Stimulated activated CD8-positive, alpha-beta memory T cell treated with anti-CD3 and anti-CD28 coated beads, Interleukin-12 subunit alpha, Interleukin-12 subunit beta, amount 100 ng/mL, for 24 hours (primary cell): ENCODE data around the gene ABCG1.

ENCODE experiments used
- DNase-seq: peaks from one replicate; pipeline ENCODE4 v3.0.0-alpha.2; 2020; ENCODE audit errors: extremely low read depth

Gene ABCG1

DNA sequence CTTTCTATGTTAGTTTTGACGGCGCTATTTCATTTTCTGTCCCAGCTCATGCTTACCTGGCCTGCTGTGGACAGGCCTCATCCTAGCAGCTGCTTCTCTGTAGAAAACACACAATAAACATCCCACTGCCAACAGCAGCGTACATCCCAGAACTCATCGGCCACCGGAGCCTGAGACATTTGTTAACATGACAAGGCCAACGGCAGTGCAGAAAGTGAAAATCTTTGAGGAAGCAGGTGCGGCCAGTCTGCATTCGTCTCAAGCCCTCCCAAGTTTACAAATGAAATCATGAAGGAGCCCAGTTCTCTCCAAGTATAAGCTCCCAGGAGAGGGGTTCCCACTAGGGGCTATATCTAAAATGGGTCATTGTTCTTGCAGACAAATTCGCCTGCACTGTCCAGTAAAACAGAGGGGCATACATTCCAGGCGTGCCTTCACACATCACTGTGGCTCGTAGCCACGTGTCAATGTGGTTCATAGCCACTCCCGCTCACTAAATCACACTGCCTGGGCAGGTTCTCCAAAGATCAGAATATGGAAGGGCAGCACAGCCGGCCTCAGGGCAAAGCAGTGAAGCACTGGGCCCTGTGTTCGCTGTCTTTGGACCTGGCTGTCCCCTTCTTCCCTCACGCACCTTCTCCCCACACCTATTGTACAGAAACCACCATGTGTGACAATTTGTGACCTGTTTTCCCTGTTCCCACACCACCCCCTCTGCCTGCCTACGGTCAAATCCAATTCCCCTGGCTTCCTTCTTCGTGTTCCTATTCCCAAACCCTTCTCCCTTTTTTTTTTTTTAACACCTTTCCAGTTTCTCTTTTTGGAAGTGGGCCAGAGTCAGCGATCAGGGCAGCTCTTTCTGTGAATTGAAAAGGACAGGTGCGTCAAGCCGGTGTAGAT lies 27.0 kb upstream of the ABCG1 start:
- DNase-seq: no peak

DNA sequence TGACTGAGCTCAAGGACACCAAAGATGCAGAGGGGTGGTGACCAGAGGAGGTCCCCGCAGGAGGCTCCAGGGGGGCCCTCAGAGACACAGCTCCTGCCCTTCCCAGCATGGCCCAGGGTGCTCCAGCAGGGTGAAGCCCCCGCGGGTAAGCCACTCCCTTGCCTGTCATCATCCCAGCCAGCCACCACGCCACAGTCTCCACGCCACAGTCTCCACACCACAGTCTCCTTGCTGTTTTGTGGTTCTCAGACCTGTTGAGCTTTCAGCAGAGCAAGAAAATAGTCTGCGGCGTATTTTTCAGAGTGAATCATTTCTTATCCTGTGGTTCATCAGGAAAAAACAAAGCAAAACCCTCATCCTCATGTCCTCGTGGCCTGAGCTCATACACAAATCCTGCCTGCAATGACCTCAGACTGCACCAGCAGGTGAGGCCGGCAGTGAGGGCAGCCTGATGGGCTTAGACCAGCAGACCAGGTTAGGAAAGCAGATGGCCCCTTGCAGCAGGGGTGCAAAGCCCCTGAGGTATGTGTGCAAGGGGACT lies 25.7 kb upstream of the ABCG1 start:
- DNase-seq: no peak

GRCh38 chr21:42193721-42194120 lies 25.2 kb upstream of the ABCG1 start:
- DNase-seq: no peak

- DNase-seq: no peak
Measured at GRCh38 chr21:42194863-42195262, 24.1 kb upstream of the ABCG1 start.

- no peak for DNase-seq
Measured at GRCh38 chr21:42195378-42196031, 23.4 kb upstream of the ABCG1 start.

- DNase-seq: no peak
Measured at GRCh38 chr21:42198929-42199867, 19.7 kb upstream of the ABCG1 start.

DNA sequence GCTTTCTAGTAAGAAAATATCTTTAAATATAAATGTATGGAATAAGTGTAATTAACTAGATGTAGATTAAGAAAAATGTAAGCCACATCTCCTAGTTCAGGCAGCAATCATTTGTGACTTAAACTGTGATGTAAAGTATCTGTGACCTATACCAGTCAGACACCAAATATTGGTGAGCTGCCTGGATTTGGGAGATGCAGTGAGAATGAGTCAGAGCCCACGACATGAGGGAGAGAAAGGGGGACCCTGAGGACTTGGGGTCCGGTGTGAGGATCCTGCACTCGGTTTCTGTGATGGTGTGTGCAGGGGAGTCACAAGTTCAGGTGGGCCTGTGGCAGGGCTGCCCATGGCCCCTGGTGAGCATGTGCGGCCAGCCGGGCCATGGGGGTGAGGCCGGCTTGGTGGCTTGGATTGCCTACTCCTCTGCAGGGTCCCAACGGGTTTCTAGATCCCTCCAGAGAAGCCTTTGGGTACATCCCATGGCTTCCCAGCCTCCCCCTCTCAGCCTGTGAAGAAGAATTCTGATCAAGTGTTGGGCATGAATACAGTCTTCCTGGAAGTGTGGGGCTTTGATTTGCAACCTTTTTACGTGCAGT lies 19.0 kb upstream of the ABCG1 start:
- no peak for DNase-seq

DNA sequence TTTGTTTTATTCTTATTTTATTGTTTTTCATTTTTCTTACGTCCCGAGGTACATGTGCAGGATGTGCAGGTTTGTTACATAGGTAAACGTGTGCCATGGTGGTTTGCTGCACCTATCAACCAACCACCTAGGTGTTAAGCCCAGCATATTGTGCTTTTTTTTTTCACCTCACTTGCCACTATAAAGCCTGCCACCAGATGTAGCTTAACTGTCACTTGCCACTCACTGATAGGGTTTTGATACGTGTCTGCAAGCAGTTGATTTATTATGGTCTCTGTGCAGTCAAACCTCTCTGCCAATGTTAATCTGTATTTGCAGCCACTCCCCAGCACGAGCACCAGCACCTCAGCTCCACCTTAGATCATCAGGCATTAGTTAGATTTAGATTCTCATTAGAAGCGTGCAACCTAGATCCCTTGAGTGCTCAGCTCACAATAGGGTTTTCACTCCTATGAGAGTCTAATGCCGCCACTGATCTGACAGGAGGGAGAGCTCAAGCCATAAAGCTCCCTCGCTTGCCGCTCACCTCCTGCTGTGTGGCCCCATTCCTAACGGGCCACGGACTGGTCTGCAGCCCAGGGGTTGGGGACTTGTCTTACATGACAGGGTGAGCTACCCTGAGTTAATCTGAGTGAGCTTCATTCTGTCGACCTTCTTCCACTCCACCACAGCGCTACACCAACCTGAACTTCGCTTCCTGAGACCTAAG lies 17.9 kb upstream of the ABCG1 start:
- DNase-seq: no peak

GRCh38 chr21:42201615-42202161 lies 17.3 kb upstream of the ABCG1 start:
- DNase-seq: no peak

- no peak for DNase-seq
Measured at GRCh38 chr21:42202321-42202720, 16.6 kb upstream of the ABCG1 start.

DNA sequence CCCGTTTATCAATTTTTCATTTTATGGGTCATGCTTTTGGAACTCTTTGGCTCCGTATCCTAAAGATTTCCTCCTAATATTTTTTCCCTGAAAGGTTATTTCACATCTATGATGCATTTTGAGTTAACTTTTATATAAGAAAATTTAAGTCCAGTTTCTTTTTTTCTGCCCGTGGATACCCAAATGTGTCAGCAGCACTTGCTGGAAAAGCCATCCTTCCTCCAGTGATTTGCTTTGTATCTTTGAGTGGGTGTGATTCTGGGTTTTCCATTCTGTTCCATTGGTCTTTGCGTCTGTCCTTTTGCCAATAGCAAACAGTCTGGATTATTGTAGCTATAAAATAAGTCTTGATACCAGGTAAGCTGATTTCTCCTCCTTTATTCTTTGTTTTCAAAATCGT lies 15.6 kb upstream of the ABCG1 start:
- no peak for DNase-seq

DNA sequence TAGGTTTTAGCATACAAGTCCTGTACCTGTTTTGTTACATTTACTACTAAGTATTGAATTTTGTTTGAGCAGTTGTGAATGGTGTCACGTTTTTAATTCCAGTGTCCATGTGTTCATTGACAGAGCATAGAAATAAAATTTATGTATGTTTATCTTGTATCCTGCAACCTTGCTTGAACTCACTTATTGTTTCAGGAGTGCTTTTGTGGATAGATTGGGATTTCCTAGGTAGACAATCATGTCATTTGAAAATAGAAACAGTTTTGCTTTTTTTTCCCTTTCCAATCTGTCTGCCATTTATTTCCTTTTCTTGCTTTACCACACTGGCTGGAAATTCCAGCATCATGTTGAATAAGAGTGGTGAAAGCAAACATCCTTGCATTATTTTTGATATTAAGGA lies 15.0 kb upstream of the ABCG1 start:
- DNase-seq: no peak

DNA sequence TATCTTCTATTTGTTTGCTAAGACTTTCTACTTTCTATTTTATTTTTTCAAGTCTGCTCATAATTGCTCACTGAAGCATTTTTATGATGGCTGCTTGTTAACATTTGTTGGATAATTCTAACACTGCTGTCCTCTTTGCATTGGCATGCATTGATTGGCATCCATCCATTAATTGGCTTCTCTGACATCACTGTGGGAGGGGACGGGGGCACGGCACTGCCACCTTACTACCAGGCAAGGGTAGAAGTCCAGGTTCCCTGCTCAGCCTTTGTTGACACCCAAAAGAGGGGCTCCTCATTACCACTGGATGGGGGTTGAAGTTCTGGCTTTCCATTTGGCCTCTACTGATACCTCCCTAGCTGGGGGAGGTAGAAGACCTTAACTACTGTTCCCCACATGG lies 11.5 kb upstream of the ABCG1 start:
- no peak for DNase-seq

GRCh38 chr21:42208036-42208435 lies 10.9 kb upstream of the ABCG1 start:
- DNase-seq: no peak

- no peak for DNase-seq
Measured at GRCh38 chr21:42208801-42209490, 10.0 kb upstream of the ABCG1 start.

DNA sequence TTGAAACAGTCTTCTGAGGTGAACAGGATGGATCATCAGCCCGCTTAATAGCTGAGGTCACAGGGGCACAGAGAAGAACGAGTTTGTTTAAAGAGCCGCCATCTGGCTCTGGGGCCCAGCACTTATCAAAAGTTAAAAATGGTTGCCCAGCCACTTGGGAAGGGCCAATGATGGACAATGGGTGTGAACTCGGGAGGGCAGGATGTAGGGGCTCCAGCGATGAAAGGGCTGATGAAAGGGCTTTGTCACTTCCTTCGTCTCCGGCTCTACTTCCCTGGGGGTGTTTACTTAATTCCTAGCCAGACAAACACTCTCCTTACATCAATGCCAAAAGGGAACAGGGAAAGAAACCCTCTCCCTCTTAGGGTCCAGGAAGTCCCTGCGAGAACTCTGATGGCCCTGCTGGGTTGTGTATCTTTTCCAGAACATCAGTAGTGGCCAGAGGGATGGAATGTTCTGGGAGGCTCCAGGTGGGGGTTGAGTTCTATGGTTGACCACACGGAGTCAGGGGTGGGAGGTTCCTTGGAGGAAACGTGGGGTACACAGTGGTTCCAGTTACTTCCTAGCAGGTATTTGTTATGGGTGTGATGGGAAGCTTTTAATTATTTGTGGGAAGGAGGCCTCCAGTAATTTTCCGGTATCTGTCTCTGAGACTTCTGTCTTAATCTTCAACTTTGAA lies 9.0 kb upstream of the ABCG1 start:
- no peak for DNase-seq

GRCh38 chr21:42212266-42212665 lies 6.7 kb upstream of the ABCG1 start:
- no peak for DNase-seq

DNA sequence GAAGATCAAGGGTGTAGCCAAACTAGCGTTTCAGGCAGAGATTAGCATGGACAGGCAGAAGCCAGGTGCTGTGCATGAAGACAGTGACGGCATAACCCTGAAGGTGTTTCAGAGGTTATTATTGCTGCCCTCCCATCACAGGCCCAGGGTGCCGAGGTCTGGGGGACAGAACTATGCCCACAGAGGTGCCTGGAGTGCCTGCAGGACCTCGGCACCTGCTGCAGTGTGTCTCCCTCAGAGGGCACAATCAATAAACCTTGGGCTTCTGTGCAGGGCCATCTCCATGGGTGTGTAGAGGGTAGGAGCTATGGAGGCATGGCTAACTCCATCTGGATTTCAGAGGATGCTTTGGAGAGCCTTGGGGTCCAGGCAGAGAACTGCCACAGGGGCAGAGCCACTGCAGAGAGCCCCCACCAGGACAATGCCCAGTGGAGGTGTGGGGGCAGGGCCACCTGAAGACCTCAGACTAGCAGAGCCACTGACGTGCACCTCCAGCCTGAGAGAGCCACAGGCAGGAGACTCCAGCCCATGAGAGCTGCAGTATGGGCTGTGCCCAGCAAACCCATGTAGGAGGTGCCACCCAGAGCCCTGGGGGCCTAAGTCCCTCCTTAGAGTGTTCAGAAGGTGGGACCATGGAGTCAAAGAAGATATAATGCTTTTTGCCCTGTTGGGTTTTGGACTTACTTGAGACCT lies 5.7 kb upstream of the ABCG1 start:
- no peak for DNase-seq
